ENCODE data around the gene RUNX3. TPM values are rescaled to one million over a fixed set of nuclear protein-coding genes. Genes with fewer than 3 reads are reported as not detected.

RUNX3 gene
- total and polyA plus RNA-seq, 2 donors (not counting 3 experiments of a cell fraction or from before 2014, with no cell fraction given) = not detected

- FAIRE-seq (no peak), DNase-seq (ENCODE audit: low read depth, low spot score) (no peak)
- Histone ChIP-seq H3K4me1 (ENCODE audit: control insufficient read depth, extremely low read depth, insufficient read depth, low read length) (peaks cover 2% of the 10 kb centered on the region), H3K27me3 (ENCODE audit: control insufficient read depth in 2 of 2, insufficient read depth in 2 of 2, low read length in 2 of 2) (no peaks in the 10 kb centered on the region), H3K9me3 (replicated peaks; ENCODE audit: control insufficient read depth, insufficient read depth, low read length) (no peaks in the 10 kb centered on the region), H3K27ac (ENCODE audit: insufficient read depth, low read depth, low read length) (no peak overlapping the region), H3K36me3 (ENCODE audit: control insufficient read depth in 2 of 2, extremely low read depth in 1 of 2, insufficient read depth in 2 of 2, low read length in 2 of 2) (no peaks in the 10 kb centered on the region), H3K9me1 (replicated peaks; ENCODE audit: control insufficient read depth, extremely low read depth, insufficient read depth, low read length) (no peaks in the 10 kb centered on the region), H3K4me2 (ENCODE audit: insufficient read depth, low read length) (no peak overlapping the region), H3K79me2 (ENCODE audit: control insufficient read depth, insufficient read depth, low read length) (no peaks in the 10 kb centered on the region), H3K4me3 (replicated peaks in 1 of 3; ENCODE audit: insufficient read depth in 1 of 3, low read depth in 1 of 3, low read length in 3 of 3) (no peak overlapping the region), H2AFZ (ENCODE audit: low read depth, low read length) (no peak overlapping the region), H4K20me1 (replicated peaks; ENCODE audit: control insufficient read depth, extremely low read depth, insufficient read depth, low read length) (no peaks in the 10 kb centered on the region), H3K9ac (replicated peaks; ENCODE audit: extremely low read depth, insufficient read depth, low read length) (no peak overlapping the region)
- intact Hi-C loops (cut with micrococcal nuclease) = no loop called here
- TF ChIP-seq CTCF (IDR thresholded peaks at IDR 0.05; ENCODE audit: extremely low read depth in 1 of 2, insufficient read depth in 1 of 2, low read depth in 1 of 2, low read length in 2 of 2) (no peak), POLR2AphosphoS5 (IDR thresholded peaks at IDR 0.05; ENCODE audit: insufficient read depth, low read depth, low read length) (no peak), MYC (IDR thresholded peaks at IDR 0.05; ENCODE audit: low read depth, low read length) (no peak), FOS (IDR thresholded peaks at IDR 0.05; ENCODE audit: borderline replicate concordance, insufficient read depth, low read length) (no peak), EZH2 (IDR thresholded peaks at IDR 0.05; ENCODE audit: borderline replicate concordance, low read depth, low read length, severe bottlenecking) (no peak), JUN (IDR thresholded peaks at IDR 0.05; ENCODE audit: borderline replicate concordance, insufficient read depth, insufficient read length, low read depth) (no peak), MAX (IDR thresholded peaks at IDR 0.05; ENCODE audit: insufficient read depth, insufficient read length) (no peak), POLR2A (IDR thresholded peaks at IDR 0.05; ENCODE audit: low read depth, low read length) (no peak), GATA2 (IDR thresholded peaks at IDR 0.05; ENCODE audit: insufficient read depth, insufficient read length, low read depth, low read length) (no peak)
- dilution Hi-C loops (cut with MboI; ENCODE audit: extremely low pct_ligation_motif_present, low sequenced_read_pairs) = no loop called here
- ChIA-PET POLR2A (no interaction called here), CTCF (interaction anchor here (1.2 kb wide), 1 partner anchor 11 kb away, joined by 3 read pairs; no protein-coding TSS in a partner anchor)
- no TSS peak for BruUV-seq (replicated peaks)
These were observed 74.6 kb downstream of the RUNX3 start for GRCh38 chr1:24855474-24855873.
